Prostate gland (tissue), 2 donors: Measurements from ENCODE around the gene RNF114. TPM values are rescaled to one million over a fixed set of nuclear protein-coding genes. Genes with fewer than 3 reads are reported as not detected.
"Not testable (repeated sequence)": the region's sequence is repeated elsewhere in the genome, so short reads cannot be mapped to it uniquely, and the experiment has no call there.

Experiments used
- DNase-seq: peaks from one replicate; pipeline ENCODE4 v3.0.0-alpha.2; 2019; ENCODE audit warnings: low spot score
- H3K27ac ChIP-seq, 2 donors: fragments of 200-600 bp; sonication (generic); 2 replicates each; pipeline ENCODE4 v1.5.1; 2017 to 2019
- H3K27me3 ChIP-seq: fragments of 200-600 bp; sonication (generic); replicated peaks from 2 replicates; pipeline ENCODE4 v1.5.1; 2019; ENCODE audit not compliant: insufficient read depth
- H3K36me3 ChIP-seq, 2 donors: fragments of 200-600 bp; sonication (generic); 1 replicate in 1 of 2; 2 replicates in 1 of 2; pipeline versions ENCODE4 v1.5.1 to v1.8.1; 2017 to 2019
- H3K4me1 ChIP-seq: fragments of 200-600 bp; sonication (generic); replicated peaks from 2 replicates; pipeline ENCODE4 v1.5.1; 2019
- H3K4me3 ChIP-seq, 2 donors: fragments of 200-600 bp; sonication (generic); 2 replicates each; pipeline ENCODE4 v1.5.1; 2017 to 2019
- H3K9me3 ChIP-seq: fragments of 200-600 bp; sonication (generic); 2 replicates; pipeline ENCODE4 v1.5.1; 2017
- POLR2A ChIP-seq: fragments of 450-650 bp; IDR thresholded peaks from one replicate; pipeline ENCODE4 v1.6.1; 2016; ENCODE audit warnings: antibody characterized with exemption, mild to moderate bottlenecking
- POLR2AphosphoS5 ChIP-seq: sonication (generic); formaldehyde crosslinking; IDR thresholded peaks from one replicate; pipeline ENCODE4 v1.6.1; 2017; ENCODE audit warnings: antibody characterized with exemption
- WGBS: methylation state at CpG from one replicate; pipeline ENCODE4 v1.1.5; 2018; 5-methylcytosine and 5-hydroxymethylcytosine counted together
- intact Hi-C: fragments of 100-400 bp; cut with DNase I; formaldehyde crosslinking; loops from one replicate; pipeline ENCODE4 v1.14.2; 2022
- total RNA-seq, 2 donors: library from RNA; depleted of rRNA; stranded (reverse); fragments of >200 nt; gene quantifications; one replicate each; pipeline ENCODE4 v1.1.0, GENCODE V29; 2016
- TF ChIP-seq, protein P1 (sequence below), 4 experiments: fragments of 200-600 bp in 2 of 4; fragments of 450-650 bp in 2 of 4; sonication (generic) in 2 of 4; IDR thresholded peaks; 1 replicate in 3 of 4; 2 replicates in 1 of 4; pipeline ENCODE4 v1.5.1; 2016 to 2019; ENCODE audit warnings: antibody characterized with exemption in 4 of 4, mild to moderate bottlenecking in 2 of 4, moderate library complexity in 2 of 4

RNF114 gene
- total RNA-seq, 2 donors from 2014 or later = 166 to 239 TPM

DNA sequence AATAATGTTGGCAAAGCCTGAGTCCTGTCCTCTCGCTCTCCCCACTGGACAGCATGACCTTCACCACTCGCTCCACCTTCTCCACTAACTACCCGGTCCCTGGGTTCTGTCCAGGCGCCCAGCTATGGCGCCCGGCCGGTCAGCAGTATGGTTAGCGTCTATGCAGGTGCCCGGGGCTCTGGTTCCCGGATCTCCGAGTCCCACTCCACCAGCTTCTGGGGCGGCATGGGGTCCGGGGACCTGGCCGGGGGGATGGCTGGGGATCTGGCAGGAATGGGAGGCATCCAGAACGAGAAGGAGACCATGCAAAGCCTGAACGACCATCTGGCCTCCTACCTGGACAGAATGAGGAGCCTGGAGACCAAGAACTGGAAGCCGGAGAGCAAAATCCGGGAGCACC, 20.5 kb downstream of the RNF114 start:
- H3K4me1 ChIP-seq = no peaks in the 10 kb centered on the region
- H3K4me3 ChIP-seq = no peak overlapping the region
- 95% methylated on average over 18 of the region's 18 CpGs for WGBS
- no peak overlapping the region for H3K27ac ChIP-seq
- H3K36me3 ChIP-seq = peaks cover 0 to 16% of the 10 kb centered on the region in 2 donors
- no peaks in the 10 kb centered on the region for H3K27me3 ChIP-seq
- no peaks in the 10 kb centered on the region for H3K9me3 ChIP-seq
- intact Hi-C loops = no loop called here
- no peak for TF ChIP-seq POLR2A
- TF ChIP-seq POLR2AphosphoS5 = no peak
- TF ChIP-seq, protein P1, sequence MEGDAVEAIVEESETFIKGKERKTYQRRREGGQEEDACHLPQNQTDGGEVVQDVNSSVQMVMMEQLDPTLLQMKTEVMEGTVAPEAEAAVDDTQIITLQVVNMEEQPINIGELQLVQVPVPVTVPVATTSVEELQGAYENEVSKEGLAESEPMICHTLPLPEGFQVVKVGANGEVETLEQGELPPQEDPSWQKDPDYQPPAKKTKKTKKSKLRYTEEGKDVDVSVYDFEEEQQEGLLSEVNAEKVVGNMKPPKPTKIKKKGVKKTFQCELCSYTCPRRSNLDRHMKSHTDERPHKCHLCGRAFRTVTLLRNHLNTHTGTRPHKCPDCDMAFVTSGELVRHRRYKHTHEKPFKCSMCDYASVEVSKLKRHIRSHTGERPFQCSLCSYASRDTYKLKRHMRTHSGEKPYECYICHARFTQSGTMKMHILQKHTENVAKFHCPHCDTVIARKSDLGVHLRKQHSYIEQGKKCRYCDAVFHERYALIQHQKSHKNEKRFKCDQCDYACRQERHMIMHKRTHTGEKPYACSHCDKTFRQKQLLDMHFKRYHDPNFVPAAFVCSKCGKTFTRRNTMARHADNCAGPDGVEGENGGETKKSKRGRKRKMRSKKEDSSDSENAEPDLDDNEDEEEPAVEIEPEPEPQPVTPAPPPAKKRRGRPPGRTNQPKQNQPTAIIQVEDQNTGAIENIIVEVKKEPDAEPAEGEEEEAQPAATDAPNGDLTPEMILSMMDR (IDR thresholded peaks at IDR 0.05) = no peak
- no peak for DNase-seq

DNA sequence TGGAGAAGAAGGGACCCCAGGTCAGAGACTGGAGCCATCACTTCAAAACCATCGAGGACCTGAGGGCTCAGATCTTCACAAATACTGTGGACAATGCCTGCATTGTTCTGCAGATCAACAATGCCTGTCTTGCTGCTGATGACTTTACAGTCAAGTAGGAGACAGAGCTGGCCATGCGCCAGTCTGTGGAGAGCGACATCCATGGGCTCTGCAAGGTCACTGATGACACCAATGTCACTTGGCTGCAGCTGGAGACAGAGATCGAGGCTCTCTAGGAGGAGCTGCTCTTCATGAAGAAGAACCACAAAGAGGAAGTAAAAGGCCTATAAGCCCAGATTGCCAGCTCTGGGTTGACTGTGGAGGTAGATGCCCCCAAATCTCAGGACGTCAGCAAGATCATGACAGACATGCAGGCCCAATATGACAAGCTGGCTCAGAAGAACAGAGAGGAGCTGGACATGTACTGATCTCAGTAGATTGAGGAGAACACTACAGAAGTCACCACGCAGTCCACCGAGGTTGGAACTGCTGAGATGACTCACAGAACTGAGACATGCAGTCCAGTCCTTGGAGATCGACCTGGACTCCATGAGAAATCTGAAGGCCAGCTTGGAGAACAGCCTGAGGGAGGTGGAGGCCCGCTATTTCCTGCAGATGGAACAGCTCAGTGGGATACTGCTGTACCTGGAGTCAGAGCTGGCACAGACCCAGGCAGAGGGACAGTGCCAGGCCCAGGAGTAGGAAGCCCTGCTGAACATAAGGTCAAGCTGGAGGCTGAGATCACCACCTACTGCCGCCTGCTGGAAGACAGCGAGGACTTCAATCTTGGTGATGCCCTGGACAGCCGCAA, 21.1 kb downstream of the RNF114 start:
- H3K27ac ChIP-seq, H3K4me3 ChIP-seq, H3K27me3 ChIP-seq, H3K9me3 ChIP-seq, DNase-seq, H3K36me3 ChIP-seq, intact Hi-C loops, H3K4me1 ChIP-seq: not testable (repeated sequence)
- 89% methylated on average over 12 of the region's 12 CpGs for WGBS

DNA sequence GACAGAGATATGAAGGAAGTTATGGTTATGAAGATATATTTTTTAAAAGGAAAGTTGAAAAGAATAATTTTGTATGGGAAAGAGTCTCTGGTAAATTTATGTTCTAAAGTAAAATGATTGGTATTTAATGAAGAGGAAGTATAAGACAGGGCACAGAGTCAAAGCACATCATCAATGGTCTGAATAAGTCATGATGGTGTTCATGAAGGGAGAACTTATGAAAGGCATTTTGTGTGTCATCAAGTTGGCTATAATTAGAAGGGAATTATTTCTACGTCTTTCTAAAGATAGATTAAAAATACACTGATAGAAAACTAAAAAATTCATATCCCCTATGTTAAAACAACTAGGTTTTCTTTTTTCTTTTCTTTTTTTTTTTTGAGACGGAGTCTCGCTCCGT, 25.2 kb downstream of the RNF114 start:
- TF ChIP-seq POLR2A (no peak), POLR2AphosphoS5 (no peak)
- TF ChIP-seq, protein P1 (IDR thresholded peaks at IDR 0.05) = no peak
- 88% methylated on average over 4 of the region's 4 CpGs for WGBS
- H3K4me3 ChIP-seq = no peak overlapping the region
- no peaks in the 10 kb centered on the region for H3K36me3 ChIP-seq
- H3K4me1 ChIP-seq = no peaks in the 10 kb centered on the region
- intact Hi-C loops = no loop called here
- no peak for DNase-seq
- no peaks in the 10 kb centered on the region for H3K9me3 ChIP-seq
- H3K27me3 ChIP-seq = no peaks in the 10 kb centered on the region
- no peak overlapping the region for H3K27ac ChIP-seq

DNA sequence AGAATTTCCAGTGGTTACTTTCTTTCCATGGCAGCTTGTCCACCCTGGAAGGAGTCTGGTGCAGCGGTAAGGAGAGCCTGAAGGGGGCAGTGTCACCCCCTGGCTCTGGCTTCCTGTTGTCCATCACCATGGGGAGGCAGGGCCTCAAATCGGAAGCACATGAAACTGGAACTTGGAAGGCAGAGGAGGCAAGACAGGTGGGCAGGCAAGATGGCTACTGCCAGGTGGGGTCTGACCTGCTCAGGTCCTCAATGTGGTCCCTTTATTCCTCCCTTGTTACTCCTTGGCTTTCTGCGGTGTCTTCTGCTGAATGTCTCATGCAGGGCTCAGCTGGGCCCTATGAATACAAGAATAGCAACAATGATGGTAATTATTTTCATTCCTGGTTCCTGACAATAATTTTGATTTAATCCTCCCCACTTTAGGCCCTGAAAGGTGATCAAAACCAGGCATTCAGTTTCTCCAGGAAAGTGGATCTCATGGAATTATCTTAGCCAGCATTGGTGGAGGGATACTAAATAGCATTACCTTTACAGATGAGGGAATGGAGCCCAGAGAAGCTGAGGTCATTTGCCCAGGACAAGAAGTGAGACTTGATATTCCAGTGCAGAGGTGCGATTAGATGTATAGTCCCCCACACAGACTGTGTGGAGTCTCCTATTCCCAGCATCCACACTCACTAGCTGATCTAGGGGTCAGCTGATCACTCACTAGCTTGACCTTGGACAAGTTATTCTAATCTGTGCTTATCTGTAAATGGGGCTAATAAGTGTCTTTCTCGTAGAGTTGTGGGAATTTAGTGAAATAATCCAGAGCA, 29.0 kb downstream of the RNF114 start:
- no peak overlapping the region for H3K27ac ChIP-seq
- H3K27me3 ChIP-seq = no peaks in the 10 kb centered on the region
- no peaks in the 10 kb centered on the region for H3K4me1 ChIP-seq
- DNase-seq = no peak
- WGBS = 80% methylated on average over 5 of the region's 5 CpGs
- no peak overlapping the region for H3K4me3 ChIP-seq
- H3K36me3 ChIP-seq = no peaks in the 10 kb centered on the region
- TF ChIP-seq, protein P1 (IDR thresholded peaks at IDR 0.05) = no peak
- TF ChIP-seq POLR2A (no peak), POLR2AphosphoS5 (no peak)
- H3K9me3 ChIP-seq = no peaks in the 10 kb centered on the region
- intact Hi-C loops = no loop called here

DNA sequence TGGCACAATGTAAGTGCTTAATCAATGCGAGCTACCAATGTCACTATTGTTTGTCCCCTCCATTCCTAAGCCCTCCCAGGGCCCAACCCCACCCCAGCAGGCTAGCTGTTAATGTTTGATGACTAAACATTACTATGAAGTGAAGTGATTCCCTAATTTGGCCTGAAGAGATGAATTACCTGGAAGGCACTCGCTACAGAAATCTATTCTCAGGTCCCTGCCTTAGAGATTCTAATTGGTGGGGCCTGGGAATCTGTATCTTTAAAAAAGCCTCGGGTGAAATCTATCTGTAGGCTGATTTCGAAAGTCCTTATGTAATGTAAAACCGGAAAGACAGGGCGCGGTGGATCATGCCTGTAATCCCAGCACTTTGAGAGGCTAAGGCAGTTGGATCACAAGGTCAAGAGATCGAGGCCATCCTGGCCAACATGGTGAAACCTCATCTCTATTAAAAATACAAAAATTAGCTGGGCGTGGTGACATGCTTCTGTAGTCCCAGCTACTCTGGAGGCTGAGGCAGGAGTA, 29.6 kb downstream of the RNF114 start:
- H3K4me3 ChIP-seq = no peak overlapping the region
- 81% methylated on average over 9 of the region's 9 CpGs for WGBS
- no peaks in the 10 kb centered on the region for H3K4me1 ChIP-seq
- H3K27me3 ChIP-seq = no peaks in the 10 kb centered on the region
- H3K27ac ChIP-seq = no peak overlapping the region
- no peaks in the 10 kb centered on the region for H3K9me3 ChIP-seq
- TF ChIP-seq POLR2A (no peak), POLR2AphosphoS5 (no peak)
- TF ChIP-seq, protein P1 (IDR thresholded peaks at IDR 0.05) = no peak
- intact Hi-C loops = no loop called here
- DNase-seq = no peak
- no peaks in the 10 kb centered on the region for H3K36me3 ChIP-seq
